GM19351 (cell line): ENCODE results near the gene COL4A2.

Experiments
- ATAC-seq: cut with Tn5 transposase; IDR thresholded peaks from one replicate; pipeline ENCODE4 v1.9.1; 2021; ENCODE audit warnings: mild to moderate bottlenecking, moderate library complexity; ENCODE audit not compliant: unreplicated experiment

The COL4A2 gene

GRCh38 chr13:110306960-110307766 lies at the start of gene COL4A2, which contains the start of gene COL4A1:
COL4A2 (plus strand) TSS chr13:110307284; CDS start chr13:110307904, 620 bp downstream.
COL4A1 (minus strand) TSS chr13:110307157; CDS start chr13:110307027, 130 bp downstream.
- no peak for ATAC-seq

GRCh38 chr13:110257408-110257807 lies 49.7 kb upstream of the COL4A2 start:
- no peak for ATAC-seq

GRCh38 chr13:110258876-110259631 lies 48.0 kb upstream of the COL4A2 start:
- no peak for ATAC-seq

GRCh38 chr13:110259651-110260050 lies 47.4 kb upstream of the COL4A2 start:
- ATAC-seq = no peak

GRCh38 chr13:110261166-110262081 lies 45.7 kb upstream of the COL4A2 start:
- ATAC-seq = no peak

GRCh38 chr13:110262082-110262436 lies 45.0 kb upstream of the COL4A2 start:
- no peak for ATAC-seq

- no peak for ATAC-seq
Observed at GRCh38 chr13:110262508-110263291, 44.4 kb upstream of the COL4A2 start.

- no peak for ATAC-seq
Observed at GRCh38 chr13:110263404-110263803, 43.7 kb upstream of the COL4A2 start.

GRCh38 chr13:110263888-110264287 lies 43.2 kb upstream of the COL4A2 start:
- ATAC-seq = no peak

- no peak for ATAC-seq
Observed at GRCh38 chr13:110264685-110265275, 42.3 kb upstream of the COL4A2 start.

GRCh38 chr13:110265341-110265681 lies 41.8 kb upstream of the COL4A2 start:
- ATAC-seq = no peak

- no peak for ATAC-seq
Observed at GRCh38 chr13:110265682-110266430, 41.2 kb upstream of the COL4A2 start.

- ATAC-seq = no peak
Observed at GRCh38 chr13:110266431-110266809, 40.7 kb upstream of the COL4A2 start.

- no peak for ATAC-seq
Observed at GRCh38 chr13:110266983-110267382, 40.1 kb upstream of the COL4A2 start.

- no peak for ATAC-seq
Observed at GRCh38 chr13:110268061-110268460, 39.0 kb upstream of the COL4A2 start.

- no peak for ATAC-seq
Observed at GRCh38 chr13:110268576-110269185, 38.4 kb upstream of the COL4A2 start.

GRCh38 chr13:110269509-110270185 lies 37.4 kb upstream of the COL4A2 start:
- ATAC-seq = no peak

- no peak for ATAC-seq
Observed at GRCh38 chr13:110270507-110270906, 36.6 kb upstream of the COL4A2 start.
